ENCODE data around the gene IL21R.
"Not testable (repeated sequence)": the region's sequence is repeated elsewhere in the genome, so short reads cannot be mapped to it uniquely, and the experiment has no call there.

The IL21R gene

GRCh38 chr16:27402964-27403600, 1.1 kb downstream of the IL21R start:
- DNase-seq, result peak; percentile 9

GRCh38 chr16:27403601-27403992, 1.6 kb downstream of the IL21R start:
- DNase-seq, result no peak

GRCh38 chr16:27404163-27404823, 2.3 kb downstream of the IL21R start:
- no peak for DNase-seq

GRCh38 chr16:27405546-27406451, 3.8 kb downstream of the IL21R start:
- DNase-seq, result peak; percentile 14

- DNase-seq, result no peak
These were observed 4.6 kb downstream of the IL21R start for GRCh38 chr16:27406511-27407128.

GRCh38 chr16:27407133-27407532, 5.2 kb downstream of the IL21R start:
- no peak for DNase-seq

- DNase-seq, result peak; percentile 47
These were observed 6.1 kb downstream of the IL21R start for GRCh38 chr16:27408012-27408601.

- no peak for DNase-seq
These were observed 6.6 kb downstream of the IL21R start for GRCh38 chr16:27408602-27409031.

GRCh38 chr16:27409958-27410357, 8.0 kb downstream of the IL21R start:
- not testable (repeated sequence) for DNase-seq

GRCh38 chr16:27410761-27411160, 8.8 kb downstream of the IL21R start:
- DNase-seq, result no peak

- no peak for DNase-seq
These were observed 12.0 kb downstream of the IL21R start for GRCh38 chr16:27413956-27414355.

GRCh38 chr16:27414788-27415431, 12.9 kb downstream of the IL21R start:
- no peak for DNase-seq

GRCh38 chr16:27417047-27417671, 15.2 kb downstream of the IL21R start:
- DNase-seq, result no peak

GRCh38 chr16:27421961-27422740, 20.2 kb downstream of the IL21R start:
- no peak for DNase-seq

GRCh38 chr16:27424772-27425498, 23.0 kb downstream of the IL21R start:
- DNase-seq, result no peak

GRCh38 chr16:27425961-27426360, 24.0 kb downstream of the IL21R start:
- DNase-seq, result no peak

GRCh38 chr16:27426423-27427408, 24.7 kb downstream of the IL21R start:
- peak; percentile 89 for DNase-seq

GRCh38 chr16:27427538-27427937, 25.6 kb downstream of the IL21R start:
- no peak for DNase-seq

Data from fibroblast of skin of right biceps (primary cell).